CD4-positive, alpha-beta T cell (primary cell): ENCODE measurements around the gene SLC35E3. TPM values are rescaled to one million over a fixed set of nuclear protein-coding genes. Genes with fewer than 3 reads are reported as not detected.

Experiments
- ATAC-seq: fragments of 200-7000 bp; cut with Tn5 transposase; one replicate; pipeline ENCODE4 v1.10.0; 2022; ENCODE audit warnings: mild to moderate bottlenecking; ENCODE audit not compliant: poor library complexity
- CTCF ChIA-PET: fragments of 350-600 bp; sonication (Branson Sonifier 250); formaldehyde crosslinking; loops from one replicate; lab custom pipeline; 2021; ENCODE audit warnings: antibody characterized with exemption, inconsistent platforms; lab: Charles Lee
- POLR2A ChIA-PET: fragments of 350-600 bp; sonication (Branson Sonifier 250); formaldehyde crosslinking; loops from one replicate; lab custom pipeline; 2021; ENCODE audit warnings: antibody characterized with exemption, inconsistent platforms; lab: Charles Lee
- DNase-seq, 14 experiments: peaks; one replicate each; pipeline ENCODE4 v3.0.0-alpha.2; 2013 to 2020; ENCODE audit warnings: mixed read lengths in 2 of 14
- H3K27ac ChIP-seq, 2 donors: one replicate each; pipeline versions ENCODE4 v1.5.1 to v1.7.0; 2013; ENCODE audit warnings: low read length in 2 of 2, low read depth in 1 of 2, mild to moderate bottlenecking in 1 of 2
- H3K27me3 ChIP-seq, 2 experiments: 1 replicate in 1 of 2; 2 replicates in 1 of 2; pipeline versions ENCODE4 v1.6.1 to v1.7.0; 2013; ENCODE audit warnings: low read length in 2 of 2, control low read depth in 1 of 2, mild to moderate bottlenecking in 1 of 2, moderate library complexity in 1 of 2; ENCODE audit not compliant: insufficient read depth in 2 of 2, control insufficient read depth in 1 of 2
- H3K36me3 ChIP-seq: one replicate; pipeline ENCODE4 v1.6.1; 2013; ENCODE audit warnings: low read length, control low read depth; ENCODE audit not compliant: insufficient read depth
- H3K4me1 ChIP-seq: one replicate; pipeline ENCODE4 v1.6.1; 2013; ENCODE audit warnings: low read length, control low read depth; ENCODE audit not compliant: insufficient read depth
- H3K4me3 ChIP-seq: one replicate; pipeline ENCODE4 v1.5.1; 2013; ENCODE audit warnings: mild to moderate bottlenecking, low read length, moderate library complexity
- H3K9me3 ChIP-seq, 2 experiments: 1 replicate in 1 of 2; 2 replicates in 1 of 2; pipeline versions ENCODE4 v1.6.1 to v1.7.0; 2013; ENCODE audit warnings: low read length in 2 of 2, mild to moderate bottlenecking in 2 of 2, control low read depth in 1 of 2, moderate library complexity in 1 of 2; ENCODE audit not compliant: control insufficient read depth in 1 of 2, insufficient read depth in 1 of 2
- H3K27ac Mint-ChIP-seq: one replicate; pipeline ENCODE4 v1.8.0; 2020; ENCODE audit warnings: mixed read lengths
- H3K27me3 Mint-ChIP-seq: one replicate; pipeline ENCODE4 v1.8.0; 2021; ENCODE audit warnings: mixed read lengths
- H3K36me3 Mint-ChIP-seq: one replicate; pipeline ENCODE4 v1.8.0; 2021; ENCODE audit warnings: low read depth, mixed read lengths
- H3K4me1 Mint-ChIP-seq: one replicate; pipeline ENCODE4 v1.8.0; 2021; ENCODE audit warnings: low read depth, mixed read lengths
- H3K4me3 Mint-ChIP-seq: one replicate; pipeline ENCODE4 v1.8.0; 2020; ENCODE audit warnings: mild to moderate bottlenecking, mixed read lengths
- H3K9me3 Mint-ChIP-seq: one replicate; pipeline ENCODE4 v1.8.0; 2020; ENCODE audit warnings: mixed read lengths
- CTCF ChIP-seq: fragments of 200-600 bp; IDR thresholded peaks from one replicate; pipeline ENCODE4 v1.8.0; 2022; ENCODE audit warnings: antibody characterized with exemption, mild to moderate bottlenecking
- intact Hi-C, 2 experiments: fragments of 100-400 bp; cut with DNase I in 1 of 2; cut with micrococcal nuclease in 1 of 2; formaldehyde crosslinking; loops; one replicate each; pipeline versions ENCODE4 v1.15.1 to v1.9.0; 2023 to 2025; cut with DNase I, micrococcal nuclease
- total RNA-seq, 174 experiments: library from RNA in 2 of 174; stranded (reverse) in 2 of 174; gene quantifications; one replicate each; pipeline ENCODE4 v1.2.3 and lab custom pipeline; 2021 to 2026

SLC35E3 gene
- total RNA-seq, 2 experiments from 2014 or later: 3.5 to 6.1 TPM

GRCh38 chr12:68749861-68750260 is 3.9 kb downstream of the SLC35E3 start:
- POLR2A ChIA-PET: no interaction called here
- peaks cover 38% of the 10 kb centered on the region for H3K4me1 Mint-ChIP-seq
- H3K9me3 Mint-ChIP-seq: no peaks in the 10 kb centered on the region

GRCh38 chr12:68750506-68750905 is 4.5 kb downstream of the SLC35E3 start:
- Mint-ChIP-seq H3K4me1 (peaks cover 33% of the 10 kb centered on the region), H3K36me3 (peaks cover 54% of the 10 kb centered on the region), H3K27me3 (no peaks in the 10 kb centered on the region), H3K4me3 (no peak overlapping the region), H3K27ac (no peak overlapping the region), H3K9me3 (no peaks in the 10 kb centered on the region)
- Histone ChIP-seq H3K27ac (no peak overlapping the region), H3K4me3 (no peak overlapping the region), H3K4me1 (peaks cover 19% of the 10 kb centered on the region), H3K9me3 (no peaks in the 10 kb centered on the region), H3K27me3 (no peaks in the 10 kb centered on the region), H3K36me3 (peaks cover 17% of the 10 kb centered on the region)
- CTCF ChIA-PET: no interaction called here
- DNase-seq (peak in 1 of 14 experiments; percentile 7), ATAC-seq (no peak)
- no peak for TF ChIP-seq CTCF
- intact Hi-C loops: no loop called here
- POLR2A ChIA-PET: no interaction called here

More at GRCh38 chr12:68749861-68750260, 3.9 kb downstream of the SLC35E3 start:
- Histone ChIP-seq H3K27ac (no peak overlapping the region), H3K9me3 (no peaks in the 10 kb centered on the region), H3K4me3 (no peak overlapping the region), H3K4me1 (peaks cover 19% of the 10 kb centered on the region), H3K27me3 (no peaks in the 10 kb centered on the region), H3K36me3 (peaks cover 13% of the 10 kb centered on the region)
- Mint-ChIP-seq H3K4me3 (no peak overlapping the region), H3K27ac (no peak overlapping the region), H3K27me3 (no peaks in the 10 kb centered on the region), H3K36me3 (peaks cover 47% of the 10 kb centered on the region)
- CTCF ChIA-PET: no interaction called here
- TF ChIP-seq CTCF: no peak
- intact Hi-C loops: loop anchor here (5.0 to 10.0 kb wide), 3 partner anchors 135 to 393 kb away; partner anchors contain the start of gene RAP1B (in 2 of the 2)
- no peak for ATAC-seq
- DNase-seq: no peak

GRCh38 chr12:68755536-68756243 is 9.7 kb downstream of the SLC35E3 start:
- Mint-ChIP-seq H3K27me3 (no peaks in the 10 kb centered on the region), H3K4me3 (no peak overlapping the region), H3K9me3 (no peaks in the 10 kb centered on the region), H3K4me1 (no peaks in the 10 kb centered on the region), H3K27ac (no peak overlapping the region), H3K36me3 (peaks cover 78% of the 10 kb centered on the region)
- H3K27ac ChIP-seq: no peak overlapping the region
- ChIA-PET POLR2A (no interaction called here), CTCF (interaction anchor here (0.7 kb wide), 1 partner anchor 454 kb away, joined by 4 read pairs; no protein-coding TSS in a partner anchor)
- H3K27me3 ChIP-seq: no peaks in the 10 kb centered on the region
- no peak for TF ChIP-seq CTCF
- DNase-seq (no peak), ATAC-seq (no peak)
- H3K9me3 ChIP-seq: no peaks in the 10 kb centered on the region
- H3K4me3 ChIP-seq: no peak overlapping the region
- H3K36me3 ChIP-seq: peaks cover 35% of the 10 kb centered on the region
- H3K4me1 ChIP-seq: no peaks in the 10 kb centered on the region
- intact Hi-C loops: no loop called here
